Measurements from ENCODE around the gene CC2D2A.

Gene CC2D2A

DNA sequence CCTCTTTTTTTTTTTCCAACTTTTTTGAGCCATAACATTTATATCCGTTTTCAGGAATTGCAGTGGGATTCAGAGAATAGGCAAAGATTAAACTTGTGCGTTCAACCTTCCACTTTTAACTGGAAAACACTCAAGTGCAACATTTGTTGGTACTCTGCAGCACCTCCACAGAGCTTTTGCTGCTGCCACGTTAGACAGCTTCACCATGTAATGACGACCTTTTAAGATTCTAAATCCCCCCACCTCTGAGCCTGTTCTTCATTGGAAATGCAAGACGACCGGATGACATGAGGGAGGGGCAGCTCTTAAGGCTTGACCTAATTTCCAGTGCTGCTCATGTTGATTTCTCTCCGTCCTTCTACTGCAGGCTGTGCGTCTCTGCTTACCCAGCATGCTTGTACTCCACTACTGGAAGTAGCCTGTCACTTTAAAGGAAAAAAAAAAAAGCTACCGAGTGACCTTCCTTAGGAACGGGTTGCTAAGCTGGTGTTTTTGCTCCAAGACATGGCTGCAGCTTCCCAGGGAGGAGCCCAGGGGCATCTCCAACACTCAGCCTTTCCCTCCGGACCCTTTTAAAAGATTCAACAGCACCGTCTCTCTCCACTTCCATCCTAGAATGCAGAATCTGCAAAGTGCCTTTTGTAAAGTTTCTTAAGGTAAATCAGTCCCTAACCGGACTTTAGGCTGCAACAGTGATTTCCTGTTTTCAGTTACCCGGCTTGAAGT, at the start of gene CC2D2A:
Gene CC2D2A (plus strand): TSS at position 481 of the 726 bp plus-strand sequence. CDS start 6,051 bp downstream, outside the sequence.
- DNase-seq (ENCODE audit: extremely low read depth, insufficient read length), result no peak
- TF ChIP-seq, protein P1, sequence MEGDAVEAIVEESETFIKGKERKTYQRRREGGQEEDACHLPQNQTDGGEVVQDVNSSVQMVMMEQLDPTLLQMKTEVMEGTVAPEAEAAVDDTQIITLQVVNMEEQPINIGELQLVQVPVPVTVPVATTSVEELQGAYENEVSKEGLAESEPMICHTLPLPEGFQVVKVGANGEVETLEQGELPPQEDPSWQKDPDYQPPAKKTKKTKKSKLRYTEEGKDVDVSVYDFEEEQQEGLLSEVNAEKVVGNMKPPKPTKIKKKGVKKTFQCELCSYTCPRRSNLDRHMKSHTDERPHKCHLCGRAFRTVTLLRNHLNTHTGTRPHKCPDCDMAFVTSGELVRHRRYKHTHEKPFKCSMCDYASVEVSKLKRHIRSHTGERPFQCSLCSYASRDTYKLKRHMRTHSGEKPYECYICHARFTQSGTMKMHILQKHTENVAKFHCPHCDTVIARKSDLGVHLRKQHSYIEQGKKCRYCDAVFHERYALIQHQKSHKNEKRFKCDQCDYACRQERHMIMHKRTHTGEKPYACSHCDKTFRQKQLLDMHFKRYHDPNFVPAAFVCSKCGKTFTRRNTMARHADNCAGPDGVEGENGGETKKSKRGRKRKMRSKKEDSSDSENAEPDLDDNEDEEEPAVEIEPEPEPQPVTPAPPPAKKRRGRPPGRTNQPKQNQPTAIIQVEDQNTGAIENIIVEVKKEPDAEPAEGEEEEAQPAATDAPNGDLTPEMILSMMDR (IDR thresholded peaks at IDR 0.05; ENCODE audit: insufficient read depth, low read length, poor library complexity, severe bottlenecking), result no peak
- no peak within 1 kb of the TSS for H3K4me3 ChIP-seq (replicated peaks; ENCODE audit: low read depth, low read length)
- no peaks in the 10 kb centered on the region for H3K36me3 ChIP-seq (ENCODE audit: control insufficient read depth, insufficient read depth, low read length)
- H3K27me3 ChIP-seq (replicated peaks; ENCODE audit: control insufficient read depth, insufficient read depth, low read length), result no peaks in the 10 kb centered on the region

GRCh38 chr4:15420642-15421041, 49.0 kb upstream of the CC2D2A start:
- H3K4me3 ChIP-seq (replicated peaks; ENCODE audit: low read depth, low read length), result no peak overlapping the region
- TF ChIP-seq, protein P1 (IDR thresholded peaks at IDR 0.05; ENCODE audit: insufficient read depth, low read length, poor library complexity, severe bottlenecking), result no peak
- no peaks in the 10 kb centered on the region; the same call in 1 of the 2 replicates for H3K27me3 ChIP-seq (replicated peaks; ENCODE audit: control insufficient read depth, insufficient read depth, low read length)
- DNase-seq (ENCODE audit: extremely low read depth, insufficient read length), result no peak
- H3K36me3 ChIP-seq (ENCODE audit: control insufficient read depth, insufficient read depth, low read length), result no peaks in the 10 kb centered on the region

DNA sequence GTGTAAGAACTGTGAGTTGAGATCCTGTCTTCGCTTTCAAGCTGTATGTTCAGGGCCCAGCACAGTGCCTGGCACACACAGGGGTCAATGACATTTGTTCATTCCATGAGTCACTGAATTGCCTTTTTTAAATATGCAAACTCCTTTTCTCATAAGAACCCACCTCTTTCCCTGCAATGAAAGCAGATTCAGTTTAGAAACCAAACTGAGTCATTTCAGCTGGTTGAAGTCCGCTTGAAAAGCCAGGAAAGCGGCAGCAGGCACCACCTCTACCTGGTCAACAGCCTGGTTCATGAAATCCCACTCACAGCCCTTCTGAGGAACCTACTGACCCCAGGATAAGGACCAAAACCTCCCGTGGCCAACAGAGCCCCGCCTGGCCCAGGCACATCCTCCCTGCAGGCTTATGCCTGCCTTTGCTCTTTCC, 46.4 kb upstream of the CC2D2A start:
- Histone ChIP-seq H3K4me3 (replicated peaks; ENCODE audit: low read depth, low read length) (no peak overlapping the region), H3K27me3 (replicated peaks; ENCODE audit: control insufficient read depth, insufficient read depth, low read length) (no peaks in the 10 kb centered on the region; the same call in 1 of the 2 replicates), H3K36me3 (ENCODE audit: control insufficient read depth, insufficient read depth, low read length) (no peaks in the 10 kb centered on the region)
- TF ChIP-seq, protein P1 (IDR thresholded peaks at IDR 0.05; ENCODE audit: insufficient read depth, low read length, poor library complexity, severe bottlenecking), result no peak
- DNase-seq (ENCODE audit: extremely low read depth, insufficient read length), result no peak

DNA sequence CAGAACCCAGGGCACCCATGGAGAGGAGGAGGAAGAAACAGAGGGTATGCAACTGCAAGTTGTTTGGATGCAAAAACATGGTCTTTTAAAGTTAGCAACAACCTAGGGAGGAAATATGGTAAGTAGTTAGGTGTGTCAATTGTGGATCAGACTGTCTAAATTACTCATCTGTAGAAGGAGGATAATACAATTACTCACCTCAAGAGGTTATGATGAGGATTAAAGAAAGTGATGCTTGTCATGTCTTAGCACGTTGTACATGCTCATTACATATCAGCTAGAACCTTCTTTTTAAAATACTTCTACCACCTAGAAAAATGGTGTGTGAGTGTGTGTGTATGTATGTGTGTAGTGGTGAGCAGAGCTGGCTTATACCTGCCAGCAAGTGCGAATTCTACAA, 44.2 kb upstream of the CC2D2A start:
- no peak for DNase-seq (ENCODE audit: extremely low read depth, insufficient read length)
- H3K4me3 ChIP-seq (replicated peaks; ENCODE audit: low read depth, low read length), result no peak overlapping the region
- no peaks in the 10 kb centered on the region for H3K36me3 ChIP-seq (ENCODE audit: control insufficient read depth, insufficient read depth, low read length)
- TF ChIP-seq, protein P1 (IDR thresholded peaks at IDR 0.05; ENCODE audit: insufficient read depth, low read length, poor library complexity, severe bottlenecking), result no peak
- no peaks in the 10 kb centered on the region; the same call in 1 of the 2 replicates for H3K27me3 ChIP-seq (replicated peaks; ENCODE audit: control insufficient read depth, insufficient read depth, low read length)

DNA sequence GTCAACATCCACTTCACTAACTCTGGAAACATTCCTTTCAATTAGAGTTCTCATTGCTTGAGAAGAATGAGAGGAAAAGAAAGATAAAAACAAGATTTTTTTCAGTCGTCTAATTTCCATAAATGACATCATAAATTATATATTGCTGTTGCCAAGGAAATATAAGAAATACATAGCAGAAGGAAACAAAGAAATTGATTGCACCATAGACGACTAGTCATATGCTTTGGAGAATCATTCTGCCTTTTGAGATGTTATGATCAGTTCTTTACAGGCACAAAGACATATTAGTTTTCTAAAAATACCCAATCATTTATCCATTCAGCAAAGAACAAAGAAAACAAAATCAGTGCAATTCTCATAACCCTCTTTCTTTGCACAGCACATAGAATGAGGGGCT, 42.5 kb upstream of the CC2D2A start:
- Histone ChIP-seq H3K4me3 (replicated peaks; ENCODE audit: low read depth, low read length) (no peak overlapping the region), H3K27me3 (replicated peaks; ENCODE audit: control insufficient read depth, insufficient read depth, low read length) (no peaks in the 10 kb centered on the region; the same call in 1 of the 2 replicates), H3K36me3 (ENCODE audit: control insufficient read depth, insufficient read depth, low read length) (no peaks in the 10 kb centered on the region)
- TF ChIP-seq, protein P1 (IDR thresholded peaks at IDR 0.05; ENCODE audit: insufficient read depth, low read length, poor library complexity, severe bottlenecking), result no peak
- no peak for DNase-seq (ENCODE audit: extremely low read depth, insufficient read length)

All from GM06990 (cell line).